ENCODE data around the gene DIPK1B.
"Not testable (repeated sequence)": the region's sequence is repeated elsewhere in the genome, so short reads cannot be mapped to it uniquely, and the experiment has no call there.

DIPK1B gene

GRCh38 chr9:136695955-136696354, 16.4 kb upstream of the DIPK1B start:
- DNase-seq: no peak
- in situ Hi-C loops (cut with MboI; ENCODE audit: low pct_unique_long_range_greater_than_20kb, low sequenced_read_pairs): no loop called here

- in situ Hi-C loops (cut with MboI; ENCODE audit: low pct_unique_long_range_greater_than_20kb, low sequenced_read_pairs): no loop called here
- no peak for DNase-seq
These were observed 15.9 kb upstream of the DIPK1B start for GRCh38 chr9:136696502-136696901.

GRCh38 chr9:136697146-136697820, 15.1 kb upstream of the DIPK1B start:
- in situ Hi-C loops (cut with MboI; ENCODE audit: low pct_unique_long_range_greater_than_20kb, low sequenced_read_pairs): no loop called here
- no peak for DNase-seq

GRCh38 chr9:136697821-136698526, 14.4 kb upstream of the DIPK1B start:
- in situ Hi-C loops (cut with MboI; ENCODE audit: low pct_unique_long_range_greater_than_20kb, low sequenced_read_pairs): no loop called here
- peak; percentile 70 for DNase-seq

GRCh38 chr9:136698635-136699246, 13.6 kb upstream of the DIPK1B start:
- in situ Hi-C loops (cut with MboI; ENCODE audit: low pct_unique_long_range_greater_than_20kb, low sequenced_read_pairs): no loop called here
- DNase-seq: no peak

- no peak for DNase-seq
- in situ Hi-C loops (cut with MboI; ENCODE audit: low pct_unique_long_range_greater_than_20kb, low sequenced_read_pairs): no loop called here
These were observed 12.1 kb upstream of the DIPK1B start for GRCh38 chr9:136700304-136700703.

GRCh38 chr9:136700959-136701667, 11.3 kb upstream of the DIPK1B start:
- in situ Hi-C loops (cut with MboI; ENCODE audit: low pct_unique_long_range_greater_than_20kb, low sequenced_read_pairs): no loop called here
- DNase-seq: no peak

- in situ Hi-C loops (cut with MboI; ENCODE audit: low pct_unique_long_range_greater_than_20kb, low sequenced_read_pairs): no loop called here
- no peak for DNase-seq
These were observed 10.7 kb upstream of the DIPK1B start for GRCh38 chr9:136701668-136702053.

GRCh38 chr9:136703276-136703860, 9.0 kb upstream of the DIPK1B start:
- peak; percentile 88 for DNase-seq
- in situ Hi-C loops (cut with MboI; ENCODE audit: low pct_unique_long_range_greater_than_20kb, low sequenced_read_pairs): no loop called here

GRCh38 chr9:136704741-136705140, 7.6 kb upstream of the DIPK1B start:
- in situ Hi-C loops (cut with MboI; ENCODE audit: low pct_unique_long_range_greater_than_20kb, low sequenced_read_pairs); DNase-seq: not testable (repeated sequence)

GRCh38 chr9:136705564-136705963, 6.8 kb upstream of the DIPK1B start:
- DNase-seq: peak; percentile 72
- in situ Hi-C loops (cut with MboI; ENCODE audit: low pct_unique_long_range_greater_than_20kb, low sequenced_read_pairs): no loop called here

GRCh38 chr9:136707011-136707410, 5.4 kb upstream of the DIPK1B start:
- in situ Hi-C loops (cut with MboI; ENCODE audit: low pct_unique_long_range_greater_than_20kb, low sequenced_read_pairs): no loop called here
- DNase-seq: no peak

- DNase-seq: no peak
- in situ Hi-C loops (cut with MboI; ENCODE audit: low pct_unique_long_range_greater_than_20kb, low sequenced_read_pairs): no loop called here
These were observed 4.4 kb upstream of the DIPK1B start for GRCh38 chr9:136707849-136708517.

GRCh38 chr9:136709454-136710109, 2.8 kb upstream of the DIPK1B start:
- in situ Hi-C loops (cut with MboI; ENCODE audit: low pct_unique_long_range_greater_than_20kb, low sequenced_read_pairs): no loop called here
- DNase-seq: no peak

GRCh38 chr9:136710543-136710942, 1.8 kb upstream of the DIPK1B start:
- in situ Hi-C loops (cut with MboI; ENCODE audit: low pct_unique_long_range_greater_than_20kb, low sequenced_read_pairs): no loop called here
- DNase-seq: no peak

GRCh38 chr9:136711219-136711648, 1.1 kb upstream of the DIPK1B start:
- in situ Hi-C loops (cut with MboI; ENCODE audit: low pct_unique_long_range_greater_than_20kb, low sequenced_read_pairs); DNase-seq: not testable (repeated sequence)

GRCh38 chr9:136712690-136713544, 545 bp downstream of the DIPK1B start:
- no peak for DNase-seq
- in situ Hi-C loops (cut with MboI; ENCODE audit: low pct_unique_long_range_greater_than_20kb, low sequenced_read_pairs): no loop called here

- DNase-seq: no peak
These were observed 1.2 kb downstream of the DIPK1B start for GRCh38 chr9:136713550-136713949.

More at GRCh38 chr9:136713550-136713949, 1.2 kb downstream of the DIPK1B start:
- in situ Hi-C loops (cut with MboI; ENCODE audit: low pct_unique_long_range_greater_than_20kb, low sequenced_read_pairs): no loop called here

Measured in KBM-7 (cell line).